Putamen (tissue), 1 donor: ENCODE results near the gene DPYSL4.

Experiments used
- DNase-seq: peaks from one replicate; pipeline ENCODE4 v3.0.0-alpha.2; 2016; ENCODE audit warnings: low spot score

The DPYSL4 gene

DNA sequence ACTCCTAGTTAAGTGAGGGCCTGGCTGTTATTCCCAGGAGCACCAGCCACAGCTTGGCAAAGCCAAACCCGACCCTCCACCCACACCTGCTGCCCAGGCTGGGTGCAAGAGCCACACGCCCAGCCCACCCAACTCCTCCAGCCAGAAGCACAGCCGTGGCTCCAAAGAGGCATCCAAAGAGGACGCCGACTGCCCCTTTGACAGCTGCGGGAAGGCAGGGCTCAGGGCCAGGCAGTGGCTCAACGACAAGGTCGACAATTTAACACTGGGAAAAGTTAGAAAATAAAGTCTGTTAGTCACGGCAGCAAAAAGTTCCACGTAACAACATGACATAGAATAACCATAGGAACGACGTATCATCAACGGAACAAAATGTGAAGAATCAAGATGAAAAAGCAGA lies 54.3 kb downstream of the DPYSL4 start:
- no peak for DNase-seq

DNA sequence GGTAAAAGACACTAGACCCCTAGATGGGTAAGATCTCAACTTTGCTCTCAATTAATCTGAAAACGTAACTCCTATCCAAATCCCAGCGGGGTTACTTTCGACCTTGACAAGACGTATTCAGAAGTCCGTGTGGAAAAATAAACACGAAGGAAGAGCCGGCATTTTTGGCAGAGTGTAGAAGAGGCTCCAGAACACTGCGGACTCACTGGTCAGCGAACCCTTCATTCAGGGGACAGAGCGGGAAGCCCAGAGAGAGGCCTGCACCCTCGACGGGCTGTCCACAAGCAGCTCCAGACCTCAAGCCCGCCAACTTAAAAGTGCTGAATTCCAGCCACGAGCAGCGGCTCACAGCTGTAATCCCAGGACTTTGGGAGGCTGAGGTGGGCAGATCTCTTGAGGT lies 54.7 kb downstream of the DPYSL4 start:
- DNase-seq, result no peak

DNA sequence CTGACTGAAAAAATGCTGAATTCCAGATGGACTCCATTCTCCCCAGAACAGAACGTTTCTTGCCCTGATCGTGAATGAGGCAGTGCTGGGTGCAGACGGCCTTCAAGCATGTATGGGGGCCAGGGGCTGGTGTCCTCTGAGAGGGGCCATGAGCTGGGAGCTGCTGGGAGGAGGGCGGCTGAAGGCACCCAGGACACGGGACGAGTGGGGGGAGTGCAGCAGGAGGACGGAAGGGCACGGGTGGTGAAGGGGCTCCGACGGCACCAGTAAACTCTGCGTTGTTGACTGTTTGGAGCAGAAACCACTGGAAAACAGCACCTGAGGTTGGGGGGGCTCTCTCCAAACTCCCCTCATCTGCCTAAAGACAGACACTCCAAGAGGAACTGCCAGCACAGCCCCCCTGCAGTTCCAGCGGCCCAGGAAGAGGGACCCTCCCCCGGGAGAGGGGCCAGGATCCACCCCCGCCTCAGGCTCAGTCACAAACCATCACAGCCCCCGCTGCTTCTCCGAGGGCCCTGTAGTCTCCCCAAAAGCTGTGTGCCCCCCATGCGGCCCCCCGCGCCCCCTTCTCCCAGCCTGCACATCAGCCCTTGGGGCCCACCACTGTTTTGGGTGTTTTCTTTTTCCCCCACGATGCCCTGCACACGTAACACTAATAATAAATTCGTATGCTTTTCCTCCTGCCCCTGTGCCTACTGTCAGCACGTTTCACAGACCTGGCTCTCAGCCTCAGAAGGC lies 55.5 kb downstream of the DPYSL4 start:
- no peak for DNase-seq

DNA sequence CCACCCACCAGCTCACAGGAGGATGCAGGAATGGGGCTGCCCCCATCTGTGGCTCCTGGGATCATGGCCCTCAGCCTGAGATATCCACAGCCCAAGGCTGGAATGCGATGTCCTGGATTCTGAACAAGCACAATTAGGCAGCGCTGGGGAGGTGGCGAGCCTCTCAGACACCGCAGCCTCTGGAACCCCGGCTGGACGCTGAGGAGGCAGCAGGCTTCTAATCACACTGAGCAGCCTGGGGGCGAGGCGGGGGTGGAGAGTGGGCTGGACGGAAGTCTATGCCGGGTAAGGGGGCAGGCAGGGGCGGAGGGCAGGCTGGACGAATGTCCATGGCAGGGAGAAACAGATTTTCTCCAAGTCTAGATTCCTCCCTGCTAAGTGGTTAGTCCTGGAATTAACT lies 56.4 kb downstream of the DPYSL4 start:
- DNase-seq, result no peak

DNA sequence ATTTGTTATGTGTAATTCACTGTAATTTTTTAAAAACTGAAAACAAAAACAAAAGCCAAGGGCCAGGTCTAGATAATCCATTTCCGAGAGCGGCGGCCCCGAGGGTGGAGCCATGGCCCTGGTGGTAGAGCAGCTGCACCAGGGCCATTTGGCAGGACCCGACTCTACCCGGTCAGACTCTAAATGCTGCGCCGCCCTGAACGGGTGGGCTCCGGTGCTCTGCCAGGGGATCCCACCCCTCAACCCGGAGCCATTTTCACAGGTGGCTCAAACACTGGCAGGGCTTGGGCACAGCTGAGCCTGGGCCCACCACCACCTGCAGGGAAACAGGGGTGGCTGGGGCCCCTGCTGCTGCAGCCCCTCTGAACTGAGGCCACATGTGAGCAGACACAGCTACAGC lies 56.9 kb downstream of the DPYSL4 start:
- DNase-seq, result no peak

DNA sequence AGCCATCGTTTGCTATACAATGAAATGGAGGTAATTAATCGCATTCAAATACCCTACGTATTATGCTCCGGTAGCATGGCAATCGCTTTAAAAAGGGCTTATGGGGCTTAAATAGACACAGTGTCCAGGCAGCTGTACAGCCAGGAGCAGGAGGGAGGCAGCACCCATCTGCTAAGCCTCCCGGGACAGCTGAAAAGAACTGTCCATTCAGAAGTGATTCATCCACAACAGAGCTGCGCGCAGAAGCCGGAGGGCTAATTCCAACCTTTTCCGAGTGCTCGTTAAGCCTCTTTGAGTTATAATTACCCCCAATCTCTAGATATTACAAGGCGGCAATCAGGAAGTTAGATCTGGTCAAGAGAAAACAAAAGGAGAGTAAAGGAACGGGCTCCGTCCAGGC lies 58.3 kb downstream of the DPYSL4 start:
- DNase-seq, result no peak

DNA sequence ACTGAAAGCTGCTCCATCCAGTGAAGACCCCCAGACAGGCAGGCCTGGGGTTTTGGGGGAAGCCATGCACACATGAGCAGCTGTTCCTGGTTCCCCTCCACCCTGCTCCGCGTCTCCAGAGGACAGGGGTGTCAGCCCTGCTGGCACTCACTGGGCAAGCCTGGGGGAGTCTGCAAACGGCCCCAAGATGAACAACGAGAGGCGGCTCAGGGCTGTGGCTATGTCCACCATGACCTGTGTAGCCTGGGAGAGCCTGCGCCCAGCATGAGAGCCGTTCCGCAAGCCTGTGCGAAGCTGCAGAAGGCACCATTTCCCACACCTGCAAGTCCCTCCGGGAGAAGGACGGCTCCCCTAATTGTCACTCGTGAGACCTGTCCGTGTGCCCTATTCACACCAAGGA lies 59.5 kb downstream of the DPYSL4 start:
- DNase-seq, result no peak

DNA sequence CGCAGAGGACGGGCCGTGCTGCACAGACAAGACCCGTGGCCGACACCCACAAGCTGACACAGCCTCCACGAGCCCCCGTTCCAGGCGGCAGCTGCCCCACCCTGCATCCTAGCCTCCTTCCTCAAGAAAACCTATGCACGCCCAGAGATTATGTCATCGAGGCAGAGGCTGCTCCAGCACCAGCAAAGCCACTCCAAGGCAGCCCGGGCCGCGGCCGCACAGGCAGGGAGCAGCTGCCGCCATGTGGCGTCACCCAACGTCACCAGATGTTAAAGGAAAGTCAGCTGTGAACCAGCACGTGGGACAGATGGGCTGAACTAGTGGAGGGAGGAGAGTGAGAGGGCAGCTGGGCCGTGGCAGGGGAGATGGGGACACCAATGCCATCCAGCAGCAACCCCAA lies 61.2 kb downstream of the DPYSL4 start:
- no peak for DNase-seq

DNA sequence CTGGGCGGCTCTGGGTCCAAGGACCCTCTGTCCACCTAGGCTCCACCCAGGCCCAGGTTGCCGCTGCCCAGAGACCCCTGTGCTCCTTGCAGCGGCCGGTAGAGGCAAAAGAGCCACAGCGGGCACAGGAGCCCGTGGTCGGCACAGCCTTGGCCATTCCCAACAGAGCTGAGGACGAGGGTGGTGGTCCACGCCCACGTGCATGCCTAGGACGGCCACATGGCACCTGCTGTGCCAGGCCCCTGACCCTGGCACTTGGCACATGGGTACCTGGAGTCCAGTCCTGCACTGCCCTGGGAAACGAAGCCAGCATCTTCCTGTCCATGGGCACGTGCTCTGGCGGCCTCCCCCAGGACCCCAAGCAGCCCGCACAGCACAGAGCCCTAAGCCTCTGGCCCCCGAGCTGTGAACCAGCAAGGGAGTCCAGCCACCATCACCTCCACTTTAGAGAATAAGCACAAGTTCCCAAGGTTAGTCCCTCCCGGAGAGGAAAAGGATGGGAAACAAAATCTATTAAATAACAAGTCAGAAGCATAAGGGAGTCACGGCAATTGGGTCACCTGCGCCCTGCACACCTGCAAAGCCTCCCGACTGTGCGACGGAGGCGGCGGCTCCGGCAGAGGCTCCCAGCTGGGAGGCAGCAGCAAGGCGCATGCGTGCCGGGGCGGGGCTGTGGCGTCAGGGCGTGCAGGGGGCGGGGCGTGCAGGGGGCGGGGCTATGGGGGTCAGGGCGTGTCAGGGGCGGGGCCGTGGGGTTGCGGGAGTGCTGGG lies 61.9 kb downstream of the DPYSL4 start:
- DNase-seq, result peak; percentile 72

DNA sequence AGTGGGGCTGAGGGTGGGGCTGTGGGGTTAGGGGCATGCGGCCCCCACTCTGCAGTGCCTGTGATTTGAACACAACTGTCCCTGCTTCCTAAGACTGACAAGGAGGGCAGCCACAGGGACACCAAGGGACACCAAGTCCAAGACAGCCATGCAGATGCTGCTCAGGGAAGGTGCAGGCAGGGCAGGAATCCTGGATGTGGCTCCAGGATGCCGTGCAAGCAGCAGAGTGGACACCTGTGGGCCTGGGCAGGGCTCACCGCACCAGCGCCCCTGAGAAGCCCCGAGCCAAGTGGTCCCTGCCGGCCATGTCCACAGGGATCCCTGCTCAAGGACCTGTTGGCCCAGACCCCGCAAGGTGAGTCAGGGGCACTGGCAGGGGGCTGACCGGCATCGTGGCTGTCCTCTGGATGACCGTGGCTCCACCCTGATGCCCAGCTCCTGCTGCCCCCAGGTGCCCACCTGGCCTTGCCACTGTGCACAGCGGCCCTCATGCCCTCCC lies 62.5 kb downstream of the DPYSL4 start:
- no peak for DNase-seq

DNA sequence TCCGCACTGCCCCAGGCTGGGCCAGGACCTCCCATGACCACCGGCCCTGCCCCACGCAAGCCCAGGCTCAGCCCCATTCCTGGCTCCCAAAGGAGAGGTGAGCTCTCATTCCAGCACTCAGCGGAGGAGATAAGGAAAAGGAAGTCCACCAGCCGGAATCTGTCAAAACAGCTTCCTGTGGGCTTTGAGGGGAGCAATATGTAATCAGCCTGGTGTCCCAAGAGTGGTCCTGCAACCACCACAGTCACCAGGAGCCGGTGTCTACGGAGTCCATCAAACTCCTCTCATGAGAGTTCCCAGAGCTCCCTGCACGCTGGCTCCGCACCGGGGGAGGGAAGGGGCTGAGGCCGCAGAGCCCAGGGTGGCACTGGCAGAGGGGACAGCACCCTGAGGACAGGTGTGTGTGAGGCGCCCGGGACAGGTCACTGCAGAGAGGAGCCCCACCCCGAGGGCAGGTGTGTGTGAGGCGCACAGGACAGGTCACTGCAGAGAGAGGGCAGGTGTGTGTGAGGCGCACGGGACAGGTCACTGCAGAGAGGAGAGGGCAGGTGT lies 63.2 kb downstream of the DPYSL4 start:
- no peak for DNase-seq

DNA sequence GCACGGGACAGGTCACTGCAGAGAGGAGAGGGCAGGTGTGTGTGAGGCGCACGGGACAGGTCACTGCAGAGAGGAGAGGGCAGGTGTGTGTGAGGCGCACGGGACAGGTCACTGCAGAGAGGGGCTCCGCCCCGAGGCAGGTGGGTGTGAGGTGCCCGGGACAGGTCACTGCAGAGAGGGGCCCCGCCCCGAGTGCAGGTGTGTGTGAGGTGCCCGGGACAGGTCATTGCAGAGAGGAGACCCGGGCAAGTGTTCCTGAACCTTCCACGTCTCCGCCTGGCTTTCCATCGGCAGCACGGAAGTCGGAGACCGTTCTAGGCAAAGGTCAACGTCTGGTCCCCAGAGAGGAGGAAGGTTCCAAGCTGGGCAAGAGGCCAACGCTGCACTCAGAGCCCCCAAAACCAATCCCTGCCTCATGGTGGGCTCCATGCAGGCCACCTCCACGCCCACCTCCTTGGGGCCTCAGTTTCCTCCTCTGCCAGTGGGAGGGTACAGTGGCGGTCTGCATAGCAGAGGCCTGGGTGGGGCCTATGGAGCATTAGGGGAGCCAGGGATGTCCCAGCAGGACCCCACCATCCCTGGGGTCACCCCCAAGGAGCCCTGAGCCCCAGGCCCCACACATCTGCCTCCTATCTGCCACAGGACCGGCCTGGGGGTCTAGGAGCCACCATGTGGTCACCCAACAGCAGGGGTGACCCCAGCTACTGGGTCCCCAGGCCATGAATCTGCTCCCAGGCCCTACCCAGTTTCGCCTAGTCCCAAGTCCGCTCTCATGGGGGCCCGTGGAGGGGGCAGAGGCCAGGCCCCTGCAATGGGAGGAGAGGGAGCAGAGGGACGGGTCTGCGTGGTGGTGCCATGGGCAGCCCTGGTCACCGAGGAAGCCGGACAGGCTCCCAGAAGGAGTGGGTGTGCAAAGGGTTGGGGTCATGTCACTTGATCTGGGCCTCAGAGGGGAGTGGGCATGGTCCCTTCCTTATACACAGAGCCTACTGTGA lies 64.0 kb downstream of the DPYSL4 start:
- DNase-seq, result no peak

DNA sequence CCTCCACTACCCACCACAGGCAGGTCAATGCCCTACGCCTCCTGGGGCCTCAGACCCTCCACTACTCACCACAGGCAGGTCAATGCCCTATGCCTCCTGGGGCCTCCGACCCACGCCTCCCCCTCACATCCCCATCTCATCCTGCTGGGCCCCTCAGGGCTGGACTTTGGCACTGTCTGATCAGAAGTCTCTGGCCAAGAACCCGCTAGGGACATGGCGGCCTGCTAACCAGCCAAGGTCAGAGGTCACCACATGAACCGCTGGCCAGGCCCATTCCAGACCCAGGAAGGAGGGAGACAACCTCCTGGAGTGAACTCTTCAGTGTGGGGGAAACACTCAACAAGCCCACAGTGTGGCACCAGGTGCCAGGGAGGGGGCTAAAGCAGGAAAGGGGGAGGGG lies 65.2 kb downstream of the DPYSL4 start:
- DNase-seq, result no peak

DNA sequence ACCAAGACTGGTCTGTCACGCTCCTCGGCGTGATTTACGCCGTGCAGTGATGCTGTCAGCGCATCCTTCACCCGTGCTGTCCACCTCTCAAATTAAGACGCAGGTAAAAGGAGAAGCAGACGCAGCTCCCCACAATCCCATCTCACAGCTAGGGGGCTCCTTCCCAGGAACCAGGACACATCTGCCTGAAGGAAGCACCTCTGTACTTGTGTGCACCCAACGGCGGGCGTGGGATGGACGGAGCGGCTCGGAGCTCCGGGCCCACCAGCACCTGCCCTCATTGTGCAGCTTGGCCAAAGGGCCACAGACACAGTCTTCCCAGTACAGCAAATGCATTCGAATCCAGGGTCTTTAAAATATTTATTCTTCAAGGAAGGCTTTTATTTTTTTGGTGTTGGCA lies 65.7 kb downstream of the DPYSL4 start:
- no peak for DNase-seq

DNA sequence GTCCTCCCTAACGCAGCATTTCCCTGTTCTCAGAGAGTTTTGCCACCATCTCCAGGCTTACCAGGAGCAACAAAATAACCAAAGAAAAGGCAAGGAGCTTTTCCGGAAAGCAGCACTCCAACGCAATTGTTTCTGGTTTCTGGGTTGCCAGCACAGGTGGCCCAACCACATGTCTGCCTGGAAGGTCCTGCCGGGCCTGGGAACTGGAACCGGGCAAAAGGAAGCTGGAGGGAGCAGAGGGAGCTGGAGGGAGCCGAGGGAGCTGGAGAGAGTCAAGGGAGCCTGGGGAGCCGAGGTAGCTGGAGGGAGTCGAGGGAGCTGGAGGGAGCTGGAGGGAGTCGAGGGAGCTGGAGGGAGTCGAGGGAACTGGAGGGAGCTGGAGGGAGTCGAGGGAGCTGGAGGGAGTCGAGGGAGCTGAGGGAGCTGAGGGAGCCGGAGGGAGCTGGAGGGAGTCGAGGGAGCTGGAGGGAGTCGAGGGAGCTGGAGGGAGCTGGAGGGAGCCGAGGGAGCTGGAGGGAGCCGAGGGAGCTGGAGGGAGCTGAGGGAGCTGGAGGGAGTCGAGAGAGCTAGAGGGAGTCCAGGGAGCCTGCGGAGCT lies 66.4 kb downstream of the DPYSL4 start:
- DNase-seq, result no peak

DNA sequence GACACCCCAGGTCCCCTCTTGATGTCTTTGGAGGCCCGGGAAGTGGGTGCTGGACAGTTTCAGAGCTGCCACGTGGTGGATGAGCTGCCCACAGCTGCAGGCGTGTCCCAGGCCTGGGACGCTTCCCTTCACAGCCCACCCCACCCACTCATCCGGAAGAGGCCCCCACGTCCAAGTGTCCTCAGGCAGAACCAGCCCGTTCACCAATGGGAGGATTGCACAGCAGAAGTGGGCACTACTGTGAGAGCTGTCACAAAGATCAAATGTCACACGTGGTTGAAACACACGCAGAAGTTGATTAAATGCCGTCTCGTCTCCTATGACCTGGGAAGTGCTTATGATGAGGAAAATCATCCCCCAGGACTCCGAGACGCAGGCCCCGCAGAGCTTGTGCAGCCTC lies 68.1 kb downstream of the DPYSL4 start:
- DNase-seq, result no peak
